Measurements from ENCODE around the gene DACT2.

DNA sequence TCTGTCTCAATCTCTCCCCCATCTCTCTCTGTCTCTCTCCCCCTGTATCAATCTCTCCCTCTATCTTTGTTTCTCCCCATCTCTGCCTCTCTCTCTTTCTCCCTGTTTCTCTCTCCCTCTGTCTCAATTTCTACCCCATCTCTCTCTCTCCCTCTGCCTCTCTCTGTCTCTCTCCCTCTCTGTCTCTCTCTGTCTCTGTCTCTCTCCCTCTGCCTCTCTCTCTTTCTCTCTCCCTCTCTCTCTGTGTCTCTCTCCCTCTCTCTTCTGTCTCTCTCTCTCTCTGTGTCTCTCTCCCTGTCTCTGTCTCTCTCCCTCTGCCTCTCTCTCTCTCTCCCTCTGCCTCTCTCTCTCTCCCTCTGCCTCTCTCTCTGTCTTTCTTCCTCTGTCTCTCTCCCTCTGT, 62.6 kb downstream of the DACT2 start:
- TF ChIP-seq ELF4 (IDR thresholded peaks at IDR 0.05) (no peak), FOXK2 (IDR thresholded peaks at IDR 0.05) (no peak), HDGF (IDR thresholded peaks at IDR 0.05; ENCODE audit: borderline replicate concordance) (no peak), BHLHE40 (IDR thresholded peaks at IDR 0.05; ENCODE audit: borderline replicate concordance) (no peak), NFRKB (IDR thresholded peaks at IDR 0.05) (no peak), ARNT (IDR thresholded peaks at IDR 0.05) (no peak), SUZ12 (IDR thresholded peaks at IDR 0.05) (no peak), ZNF384 (IDR thresholded peaks at IDR 0.05) (no peak), FOXM1 (IDR thresholded peaks at IDR 0.05; ENCODE audit: borderline replicate concordance) (no peak)
